ENCODE measurements around the gene NIT1. TPM values are rescaled to one million over a fixed set of nuclear protein-coding genes. Genes with fewer than 3 reads are reported as not detected.

Gene NIT1
- total and polyA plus RNA-seq, 10 of the 15 experiments (the other 5 are each of a cell fraction or from before 2014, with no cell fraction given) = 19.2 to 54.4 (median 28.3) TPM

DNA sequence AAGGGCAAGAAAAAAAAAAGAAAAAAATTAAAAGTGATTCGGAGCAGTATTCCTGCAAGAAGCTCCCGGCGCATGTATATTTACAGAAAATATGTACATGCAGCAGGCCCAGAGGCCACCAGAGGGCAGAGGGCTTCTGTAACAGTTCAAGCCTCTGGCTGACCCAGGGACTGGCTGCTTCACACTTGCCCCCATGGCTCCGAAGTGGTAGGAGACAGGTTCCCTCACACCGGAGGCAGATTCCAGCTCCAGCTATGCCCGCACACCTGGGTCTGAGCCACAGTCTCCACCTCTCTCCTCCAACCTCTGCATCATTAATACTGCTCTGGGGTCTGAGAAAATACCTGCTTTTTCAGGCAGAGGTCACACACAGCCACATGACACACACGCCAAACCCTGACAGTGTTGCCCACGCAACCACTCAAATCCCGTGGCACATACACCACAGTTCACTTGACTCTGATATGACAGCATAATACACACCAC lies 46.0 kb upstream of the NIT1 start (continued):
- TF ChIP-seq BCL11A (IDR thresholded peaks at IDR 0.05; ENCODE audit: low read depth, low read length) (no peak), DPF2 (IDR thresholded peaks at IDR 0.05) (no peak), CBFB (IDR thresholded peaks at IDR 0.05; ENCODE audit: low read depth) (no peak), BCL3 (IDR thresholded peaks at IDR 0.05; ENCODE audit: borderline replicate concordance, insufficient read depth, low read depth, low read length, poor library complexity, severe bottlenecking) (no peak), YY1 (IDR thresholded peaks at IDR 0.05; ENCODE audit: low read depth, low read length) (peak; percentile 74), MEF2B (IDR thresholded peaks at IDR 0.05; ENCODE audit: partially characterized antibody, poor library complexity, severe bottlenecking) (no peak), CTCF (IDR thresholded peaks at IDR 0.05 in 2 of 3, conservative IDR thresholded peaks at IDR 0.05 in 1 of 3; ENCODE audit: control insufficient read depth in 2 of 3, extremely low read depth in 1 of 3, insufficient read depth in 1 of 3, low read depth in 3 of 3, low read length in 3 of 3) (peak; percentile 68 to 75 (median 72)), PAX5 (IDR thresholded peaks at IDR 0.05; ENCODE audit: borderline replicate concordance, low read depth, low read length) (no peak), ESRRA (IDR thresholded peaks at IDR 0.05; ENCODE audit: low read length) (no peak), KLF5 (IDR thresholded peaks at IDR 0.05; ENCODE audit: partially characterized antibody) (no peak), RAD21 (IDR thresholded peaks at IDR 0.05; ENCODE audit: insufficient read depth, low read depth, low read length) (peak; percentile 78), ZNF274 (IDR thresholded peaks at IDR 0.05; ENCODE audit: insufficient read depth, insufficient read length) (no peak), SP1 (IDR thresholded peaks at IDR 0.05; ENCODE audit: low read depth, low read length) (no peak), FOS (IDR thresholded peaks at IDR 0.05; ENCODE audit: borderline replicate concordance, extremely low read depth, insufficient read length) (no peak), ATF7 (IDR thresholded peaks at IDR 0.05; ENCODE audit: low read depth) (no peak), E4F1 (IDR thresholded peaks at IDR 0.05; ENCODE audit: borderline replicate concordance, partially characterized antibody) (no peak), PAX8 (IDR thresholded peaks at IDR 0.05) (no peak), SIX5 (IDR thresholded peaks at IDR 0.05; ENCODE audit: low read depth, low read length, severe bottlenecking) (no peak), CBX3 (IDR thresholded peaks at IDR 0.05; ENCODE audit: borderline replicate concordance, low read depth) (no peak), HSF1 (IDR thresholded peaks at IDR 0.05; ENCODE audit: low read depth, low read length) (no peak), HCFC1 (IDR thresholded peaks at IDR 0.05; ENCODE audit: low read length) (no peak), MAX (IDR thresholded peaks at IDR 0.05; ENCODE audit: low read depth, low read length) (no peak)
- TF ChIP-seq, protein P1, sequence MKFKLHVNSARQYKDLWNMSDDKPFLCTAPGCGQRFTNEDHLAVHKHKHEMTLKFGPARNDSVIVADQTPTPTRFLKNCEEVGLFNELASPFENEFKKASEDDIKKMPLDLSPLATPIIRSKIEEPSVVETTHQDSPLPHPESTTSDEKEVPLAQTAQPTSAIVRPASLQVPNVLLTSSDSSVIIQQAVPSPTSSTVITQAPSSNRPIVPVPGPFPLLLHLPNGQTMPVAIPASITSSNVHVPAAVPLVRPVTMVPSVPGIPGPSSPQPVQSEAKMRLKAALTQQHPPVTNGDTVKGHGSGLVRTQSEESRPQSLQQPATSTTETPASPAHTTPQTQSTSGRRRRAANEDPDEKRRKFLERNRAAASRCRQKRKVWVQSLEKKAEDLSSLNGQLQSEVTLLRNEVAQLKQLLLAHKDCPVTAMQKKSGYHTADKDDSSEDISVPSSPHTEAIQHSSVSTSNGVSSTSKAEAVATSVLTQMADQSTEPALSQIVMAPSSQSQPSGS (IDR thresholded peaks at IDR 0.05; ENCODE audit: low read length) = no peak

All from GM12878 (cell line).